GM06990 (cell line): ENCODE results near the gene ANO7.

ENCODE experiments used
- DNase-seq: peaks from one replicate; pipeline ENCODE4 v3.0.0-alpha.2; 2011; ENCODE audit not compliant: insufficient read length; ENCODE audit errors: extremely low read depth
- H3K27me3 ChIP-seq: replicated peaks from 2 replicates; pipeline ENCODE4 v1.6.0; 2011; ENCODE audit warnings: low read length; ENCODE audit not compliant: control insufficient read depth, insufficient read depth
- H3K36me3 ChIP-seq: 2 replicates; pipeline ENCODE4 v1.5.1; 2011; ENCODE audit warnings: low read length; ENCODE audit not compliant: control insufficient read depth, insufficient read depth
- H3K4me3 ChIP-seq: replicated peaks from 2 replicates; pipeline ENCODE4 v1.5.1; 2011; ENCODE audit warnings: low read depth, mild to moderate bottlenecking, control low read depth, low read length
- TF ChIP-seq, protein P1 (sequence below): IDR thresholded peaks from 2 replicates; pipeline ENCODE4 v1.5.1; 2011; ENCODE audit warnings: low read length, control low read depth, mild to moderate bottlenecking, inconsistent platforms; ENCODE audit not compliant: insufficient read depth, poor library complexity, severe bottlenecking

The ANO7 gene

DNA sequence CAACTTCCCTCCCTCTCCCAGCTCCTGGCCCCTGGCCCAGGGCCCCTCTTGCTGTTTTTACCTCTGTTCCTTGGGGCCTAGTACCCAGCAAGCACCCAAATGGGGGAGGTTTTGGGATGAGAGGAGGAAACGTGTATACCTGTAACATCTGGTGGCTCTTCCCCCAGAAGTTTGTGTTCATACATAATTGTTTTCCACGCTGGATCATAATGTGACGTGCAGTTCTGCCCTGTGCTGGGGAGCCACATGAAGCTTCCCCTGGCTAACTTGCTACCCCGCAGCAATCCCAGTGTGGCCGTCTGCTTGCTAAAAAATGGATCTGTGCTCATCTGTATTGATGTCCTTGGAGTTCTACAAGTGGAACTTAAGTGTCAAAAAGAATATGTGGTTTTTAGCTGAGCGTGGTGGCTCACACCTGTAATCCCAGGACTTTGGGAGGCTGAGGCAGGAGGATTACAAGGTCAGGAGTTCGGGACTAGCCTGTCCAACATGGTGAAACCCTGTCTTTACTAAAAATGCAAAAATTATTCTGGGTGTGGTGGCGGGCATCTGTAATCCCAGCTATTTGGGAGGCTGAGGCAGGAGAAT lies 36.5 kb downstream of the ANO7 start:
- H3K36me3 ChIP-seq = peaks cover 37% of the 10 kb centered on the region
- no peak for DNase-seq
- H3K4me3 ChIP-seq = no peak overlapping the region
- no peaks in the 10 kb centered on the region for H3K27me3 ChIP-seq
- TF ChIP-seq, protein P1, sequence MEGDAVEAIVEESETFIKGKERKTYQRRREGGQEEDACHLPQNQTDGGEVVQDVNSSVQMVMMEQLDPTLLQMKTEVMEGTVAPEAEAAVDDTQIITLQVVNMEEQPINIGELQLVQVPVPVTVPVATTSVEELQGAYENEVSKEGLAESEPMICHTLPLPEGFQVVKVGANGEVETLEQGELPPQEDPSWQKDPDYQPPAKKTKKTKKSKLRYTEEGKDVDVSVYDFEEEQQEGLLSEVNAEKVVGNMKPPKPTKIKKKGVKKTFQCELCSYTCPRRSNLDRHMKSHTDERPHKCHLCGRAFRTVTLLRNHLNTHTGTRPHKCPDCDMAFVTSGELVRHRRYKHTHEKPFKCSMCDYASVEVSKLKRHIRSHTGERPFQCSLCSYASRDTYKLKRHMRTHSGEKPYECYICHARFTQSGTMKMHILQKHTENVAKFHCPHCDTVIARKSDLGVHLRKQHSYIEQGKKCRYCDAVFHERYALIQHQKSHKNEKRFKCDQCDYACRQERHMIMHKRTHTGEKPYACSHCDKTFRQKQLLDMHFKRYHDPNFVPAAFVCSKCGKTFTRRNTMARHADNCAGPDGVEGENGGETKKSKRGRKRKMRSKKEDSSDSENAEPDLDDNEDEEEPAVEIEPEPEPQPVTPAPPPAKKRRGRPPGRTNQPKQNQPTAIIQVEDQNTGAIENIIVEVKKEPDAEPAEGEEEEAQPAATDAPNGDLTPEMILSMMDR = no peak

DNA sequence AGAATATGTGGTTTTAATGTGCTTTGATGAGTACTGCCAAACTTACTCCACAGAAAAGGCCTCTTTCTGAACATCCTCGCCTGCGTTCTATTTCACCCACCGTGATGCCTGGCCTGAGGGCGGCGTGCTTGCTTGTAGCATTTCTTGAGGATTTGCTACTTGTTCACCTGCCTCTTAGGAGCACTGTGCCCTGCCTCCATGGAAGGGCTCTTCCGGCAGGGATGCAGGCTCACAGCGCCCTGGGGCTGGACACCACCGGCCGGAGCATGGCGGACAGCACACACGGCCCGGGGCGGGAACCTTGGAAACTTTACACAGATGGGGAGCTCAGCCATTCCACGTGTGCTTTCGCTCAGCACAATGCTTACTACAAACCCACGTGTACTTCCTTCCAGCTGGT lies 37.1 kb downstream of the ANO7 start:
- peaks cover 43% of the 10 kb centered on the region for H3K36me3 ChIP-seq
- H3K27me3 ChIP-seq = no peaks in the 10 kb centered on the region
- no peak overlapping the region for H3K4me3 ChIP-seq
- DNase-seq = no peak
- TF ChIP-seq, protein P1 = no peak

DNA sequence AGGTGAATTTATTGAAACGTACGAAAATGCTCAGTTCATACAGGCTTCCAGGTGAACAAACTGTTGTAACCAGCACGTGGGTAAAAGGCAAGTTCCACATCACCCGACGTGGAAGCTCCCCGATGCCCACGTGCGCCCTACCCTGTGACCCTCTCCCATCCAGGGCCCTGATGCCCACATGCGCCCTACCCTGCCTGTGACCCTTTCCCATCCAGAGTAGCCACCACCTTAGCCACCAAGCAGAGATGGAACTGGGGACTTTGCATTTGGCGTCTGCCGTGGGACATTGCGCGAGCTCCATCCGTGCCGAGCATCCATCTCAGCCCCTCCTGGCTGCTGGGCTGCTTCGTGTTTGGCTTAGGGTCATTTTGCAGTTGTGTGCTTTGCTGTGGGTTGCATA lies 37.5 kb downstream of the ANO7 start:
- TF ChIP-seq, protein P1 = no peak
- Histone ChIP-seq H3K27me3 (no peaks in the 10 kb centered on the region), H3K36me3 (peaks cover 44% of the 10 kb centered on the region)

DNA sequence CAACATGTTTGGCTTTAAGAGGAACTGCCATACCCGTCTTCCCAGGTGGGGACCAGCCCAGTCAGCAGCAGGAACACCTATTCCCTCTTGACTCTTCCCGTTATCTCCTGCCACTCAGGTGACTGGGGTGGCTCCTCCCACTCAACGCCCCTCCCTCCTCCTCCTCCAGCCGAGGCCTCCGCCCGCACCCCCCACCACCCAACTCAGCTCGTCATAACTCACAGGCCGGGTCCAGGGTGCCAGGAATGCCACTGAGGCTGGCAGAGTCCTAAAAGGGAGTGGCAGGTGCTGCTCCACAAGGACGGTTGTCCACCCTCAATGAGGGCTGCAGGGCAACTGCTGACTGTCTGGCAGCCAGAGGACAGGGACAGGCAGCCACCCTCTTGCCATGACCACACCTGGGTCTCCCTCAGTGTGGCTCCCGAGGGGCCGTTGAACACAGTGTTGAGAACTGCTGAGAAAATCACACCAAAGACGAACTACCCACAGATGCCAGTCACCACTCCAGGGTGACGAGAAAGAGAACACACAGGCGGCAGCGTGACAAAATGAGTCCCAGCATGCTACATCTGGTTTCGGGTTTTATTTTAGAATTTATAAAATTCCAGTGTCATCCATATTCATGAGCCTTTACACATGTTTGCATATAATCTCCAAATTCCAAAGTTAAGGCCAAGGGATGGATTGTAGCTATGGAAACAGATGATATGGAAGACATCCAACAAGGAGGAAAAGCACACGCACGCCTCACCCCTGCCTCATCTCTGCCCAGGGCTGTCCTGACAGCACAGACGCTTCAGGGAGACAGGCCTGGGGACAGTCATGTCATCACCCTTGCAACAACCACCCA lies 38.5 kb downstream of the ANO7 start:
- TF ChIP-seq, protein P1 = no peak
- no peak overlapping the region for H3K4me3 ChIP-seq
- no peaks in the 10 kb centered on the region for H3K27me3 ChIP-seq
- H3K36me3 ChIP-seq = peaks cover 51% of the 10 kb centered on the region
- DNase-seq = no peak

More for the DNA sequence above, 37.5 kb downstream of the ANO7 start:
- no peak for DNase-seq
- no peak overlapping the region for H3K4me3 ChIP-seq

DNA sequence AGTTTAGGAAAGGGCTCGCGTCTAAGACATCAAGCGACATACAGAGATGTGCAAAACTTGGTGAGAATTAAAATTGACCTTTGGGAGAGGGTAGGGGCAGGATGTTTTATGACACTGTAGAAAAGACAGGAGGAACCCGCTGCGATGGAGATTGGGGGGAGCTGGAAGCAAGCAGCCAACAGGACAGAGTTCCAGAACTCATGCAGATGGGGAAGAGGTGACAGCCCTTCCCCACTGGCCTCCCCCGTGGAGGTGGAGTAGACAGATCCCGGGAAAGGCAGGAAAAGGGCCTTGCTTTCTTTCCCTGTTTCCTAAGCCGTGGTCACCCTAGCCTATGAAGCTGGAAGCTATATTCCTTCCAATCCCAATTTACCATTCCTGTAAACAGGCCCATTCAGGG lies 39.1 kb downstream of the ANO7 start:
- no peak for DNase-seq
- Histone ChIP-seq H3K27me3 (no peaks in the 10 kb centered on the region), H3K4me3 (no peak overlapping the region), H3K36me3 (peaks cover 51% of the 10 kb centered on the region)
- TF ChIP-seq, protein P1 = no peak
